Loucy (cell line): ENCODE results near the gene UBE2J1.

Source experiments
- EZH2phosphoT487 ChIP-seq: fragments of 200-600 bp; IDR thresholded peaks from 2 replicates; pipeline ENCODE4 v1.6.1; 2018; ENCODE audit warnings: antibody characterized with exemption, mild to moderate bottlenecking, moderate library complexity, borderline replicate concordance
- TF ChIP-seq, protein P1 (sequence below): fragments of 200-600 bp; sonication (generic); conservative IDR thresholded peaks from 2 replicates; pipeline ENCODE4 v1.5.1; 2014; ENCODE audit warnings: mild to moderate bottlenecking, antibody characterized with exemption, low read length

DNA sequence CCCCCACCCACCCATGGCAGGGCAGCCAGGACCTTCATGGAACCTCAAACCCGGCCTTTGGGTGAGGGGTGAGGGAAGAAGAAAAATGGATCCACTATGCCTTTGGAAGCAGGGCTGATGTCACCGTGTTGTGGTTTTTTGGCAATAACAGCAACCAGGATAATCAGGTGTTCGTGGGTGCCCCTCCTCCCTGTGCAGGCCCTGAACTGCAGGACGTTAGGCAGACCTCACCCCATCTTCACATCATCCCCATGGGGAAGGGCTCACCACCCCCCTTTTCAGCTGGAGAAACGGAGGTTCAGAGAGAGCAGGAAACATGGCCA is 41.0 kb downstream of the UBE2J1 start:
- TF ChIP-seq EZH2phosphoT487, result no peak
- TF ChIP-seq, protein P1, sequence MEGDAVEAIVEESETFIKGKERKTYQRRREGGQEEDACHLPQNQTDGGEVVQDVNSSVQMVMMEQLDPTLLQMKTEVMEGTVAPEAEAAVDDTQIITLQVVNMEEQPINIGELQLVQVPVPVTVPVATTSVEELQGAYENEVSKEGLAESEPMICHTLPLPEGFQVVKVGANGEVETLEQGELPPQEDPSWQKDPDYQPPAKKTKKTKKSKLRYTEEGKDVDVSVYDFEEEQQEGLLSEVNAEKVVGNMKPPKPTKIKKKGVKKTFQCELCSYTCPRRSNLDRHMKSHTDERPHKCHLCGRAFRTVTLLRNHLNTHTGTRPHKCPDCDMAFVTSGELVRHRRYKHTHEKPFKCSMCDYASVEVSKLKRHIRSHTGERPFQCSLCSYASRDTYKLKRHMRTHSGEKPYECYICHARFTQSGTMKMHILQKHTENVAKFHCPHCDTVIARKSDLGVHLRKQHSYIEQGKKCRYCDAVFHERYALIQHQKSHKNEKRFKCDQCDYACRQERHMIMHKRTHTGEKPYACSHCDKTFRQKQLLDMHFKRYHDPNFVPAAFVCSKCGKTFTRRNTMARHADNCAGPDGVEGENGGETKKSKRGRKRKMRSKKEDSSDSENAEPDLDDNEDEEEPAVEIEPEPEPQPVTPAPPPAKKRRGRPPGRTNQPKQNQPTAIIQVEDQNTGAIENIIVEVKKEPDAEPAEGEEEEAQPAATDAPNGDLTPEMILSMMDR, result no peak
